ENCODE data around the gene ACTN1. TPM values are rescaled to one million over a fixed set of nuclear protein-coding genes. Genes with fewer than 3 reads are reported as not detected.

ACTN1 gene
- total and polyA plus RNA-seq, 2 of the 8 experiments (the other 6 are each of a cell fraction or from before 2014, with no cell fraction given), result 236 to 262 TPM

DNA sequence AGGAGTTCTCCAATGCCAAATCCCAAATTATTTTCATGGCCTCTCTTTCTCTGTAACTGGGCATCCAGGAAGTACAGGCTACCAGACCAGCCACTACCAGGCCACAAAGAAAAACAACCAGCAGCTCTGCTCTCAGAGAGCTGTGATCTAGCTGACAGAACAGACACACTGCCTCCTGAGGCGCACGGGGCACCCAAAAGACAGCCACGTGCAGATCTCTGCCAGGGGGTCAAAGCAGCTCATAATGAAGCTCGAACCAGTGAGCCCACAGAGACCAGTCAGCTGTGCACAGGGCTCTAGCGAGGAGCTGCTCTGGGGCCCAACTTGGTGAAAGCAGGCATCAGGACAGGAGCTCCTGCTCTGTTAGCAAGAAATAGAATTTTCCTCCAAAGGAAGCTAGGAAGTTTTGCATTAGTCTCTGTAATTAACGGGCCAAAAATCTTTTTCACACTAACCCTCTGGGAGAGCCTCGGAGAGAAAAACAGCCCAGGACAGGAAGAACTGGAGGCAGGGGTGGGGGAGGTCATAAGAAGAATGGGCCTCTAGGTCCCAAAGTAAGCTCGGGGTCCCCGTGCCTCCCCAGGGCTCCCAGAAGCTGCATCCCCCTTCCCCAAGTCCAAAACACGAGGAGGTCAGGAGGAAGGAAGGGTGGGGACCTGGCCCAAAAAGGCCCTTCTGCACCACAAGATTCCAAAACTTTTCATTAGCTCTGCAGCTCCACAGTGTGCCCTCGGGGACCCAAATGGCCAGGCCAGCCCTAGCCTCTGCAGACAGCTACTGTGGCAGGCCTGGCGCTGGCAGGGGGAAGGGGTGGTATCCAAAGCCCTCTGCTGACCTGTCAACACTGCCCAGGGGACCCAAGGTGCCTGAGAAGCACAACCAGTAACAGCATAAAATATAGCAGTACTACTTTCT is 30.2 kb downstream of the ACTN1 start (continued):
- TF ChIP-seq, protein P1, sequence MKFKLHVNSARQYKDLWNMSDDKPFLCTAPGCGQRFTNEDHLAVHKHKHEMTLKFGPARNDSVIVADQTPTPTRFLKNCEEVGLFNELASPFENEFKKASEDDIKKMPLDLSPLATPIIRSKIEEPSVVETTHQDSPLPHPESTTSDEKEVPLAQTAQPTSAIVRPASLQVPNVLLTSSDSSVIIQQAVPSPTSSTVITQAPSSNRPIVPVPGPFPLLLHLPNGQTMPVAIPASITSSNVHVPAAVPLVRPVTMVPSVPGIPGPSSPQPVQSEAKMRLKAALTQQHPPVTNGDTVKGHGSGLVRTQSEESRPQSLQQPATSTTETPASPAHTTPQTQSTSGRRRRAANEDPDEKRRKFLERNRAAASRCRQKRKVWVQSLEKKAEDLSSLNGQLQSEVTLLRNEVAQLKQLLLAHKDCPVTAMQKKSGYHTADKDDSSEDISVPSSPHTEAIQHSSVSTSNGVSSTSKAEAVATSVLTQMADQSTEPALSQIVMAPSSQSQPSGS (IDR thresholded peaks at IDR 0.05; ENCODE audit: low read length), result no peak
- no peak for TF ChIP-seq CTBP2 (IDR thresholded peaks at IDR 0.05; ENCODE audit: borderline replicate concordance, insufficient read depth, insufficient read length, low read length)
- no peak for TF ChIP-seq JUND (IDR thresholded peaks at IDR 0.05; ENCODE audit: low read length)
- TF ChIP-seq, protein P2, sequence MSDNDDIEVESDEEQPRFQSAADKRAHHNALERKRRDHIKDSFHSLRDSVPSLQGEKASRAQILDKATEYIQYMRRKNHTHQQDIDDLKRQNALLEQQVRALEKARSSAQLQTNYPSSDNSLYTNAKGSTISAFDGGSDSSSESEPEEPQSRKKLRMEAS (IDR thresholded peaks at IDR 0.05), result no peak
- no peak for TF ChIP-seq KDM5A (IDR thresholded peaks at IDR 0.05; ENCODE audit: low read length)
- TF ChIP-seq POLR2AphosphoS5 (IDR thresholded peaks at IDR 0.05; ENCODE audit: low read depth, low read length), result no peak
- no peak for TF ChIP-seq MAFK (IDR thresholded peaks at IDR 0.05; ENCODE audit: low read depth, low read length)
- no peak for TF ChIP-seq CHD1 (IDR thresholded peaks at IDR 0.05; ENCODE audit: low read depth, low read length)
- no peak for TF ChIP-seq JUN (IDR thresholded peaks at IDR 0.05; ENCODE audit: low read depth, low read length)

All from H1 (cell line).